ENCODE results near the gene ZNF2.
"Not testable (repeated sequence)": the region's sequence is repeated elsewhere in the genome, so short reads cannot be mapped to it uniquely, and the experiment has no call there.

The ZNF2 gene

DNA sequence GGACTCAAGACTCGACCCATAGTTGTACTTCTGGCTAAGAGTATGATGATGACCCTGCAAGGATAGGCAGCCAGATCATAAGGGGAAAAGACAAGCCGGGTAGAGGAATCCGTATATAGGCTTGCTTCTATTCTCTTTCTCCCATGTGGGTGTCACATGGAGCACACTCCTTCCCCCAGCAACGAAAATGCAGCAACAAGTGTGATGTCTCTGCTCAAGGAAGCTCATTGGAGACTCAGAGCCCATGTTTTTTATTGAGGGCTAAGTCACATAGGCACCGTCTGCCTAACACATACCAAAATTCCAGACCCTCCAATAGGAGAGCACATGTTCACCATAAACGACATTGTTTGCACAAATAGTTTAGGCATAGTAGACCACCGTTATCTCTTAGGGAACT is 6.3 kb downstream of the ZNF2 start:
- TF ChIP-seq, protein P1, sequence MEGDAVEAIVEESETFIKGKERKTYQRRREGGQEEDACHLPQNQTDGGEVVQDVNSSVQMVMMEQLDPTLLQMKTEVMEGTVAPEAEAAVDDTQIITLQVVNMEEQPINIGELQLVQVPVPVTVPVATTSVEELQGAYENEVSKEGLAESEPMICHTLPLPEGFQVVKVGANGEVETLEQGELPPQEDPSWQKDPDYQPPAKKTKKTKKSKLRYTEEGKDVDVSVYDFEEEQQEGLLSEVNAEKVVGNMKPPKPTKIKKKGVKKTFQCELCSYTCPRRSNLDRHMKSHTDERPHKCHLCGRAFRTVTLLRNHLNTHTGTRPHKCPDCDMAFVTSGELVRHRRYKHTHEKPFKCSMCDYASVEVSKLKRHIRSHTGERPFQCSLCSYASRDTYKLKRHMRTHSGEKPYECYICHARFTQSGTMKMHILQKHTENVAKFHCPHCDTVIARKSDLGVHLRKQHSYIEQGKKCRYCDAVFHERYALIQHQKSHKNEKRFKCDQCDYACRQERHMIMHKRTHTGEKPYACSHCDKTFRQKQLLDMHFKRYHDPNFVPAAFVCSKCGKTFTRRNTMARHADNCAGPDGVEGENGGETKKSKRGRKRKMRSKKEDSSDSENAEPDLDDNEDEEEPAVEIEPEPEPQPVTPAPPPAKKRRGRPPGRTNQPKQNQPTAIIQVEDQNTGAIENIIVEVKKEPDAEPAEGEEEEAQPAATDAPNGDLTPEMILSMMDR (IDR thresholded peaks at IDR 0.05; ENCODE audit: insufficient read depth, low read depth, low read length, missing control alignments): no peak
- H3K4me3 ChIP-seq (ENCODE audit: low read length): no peak overlapping the region
- no peak for DNase-seq (ENCODE audit: low read depth)

DNA sequence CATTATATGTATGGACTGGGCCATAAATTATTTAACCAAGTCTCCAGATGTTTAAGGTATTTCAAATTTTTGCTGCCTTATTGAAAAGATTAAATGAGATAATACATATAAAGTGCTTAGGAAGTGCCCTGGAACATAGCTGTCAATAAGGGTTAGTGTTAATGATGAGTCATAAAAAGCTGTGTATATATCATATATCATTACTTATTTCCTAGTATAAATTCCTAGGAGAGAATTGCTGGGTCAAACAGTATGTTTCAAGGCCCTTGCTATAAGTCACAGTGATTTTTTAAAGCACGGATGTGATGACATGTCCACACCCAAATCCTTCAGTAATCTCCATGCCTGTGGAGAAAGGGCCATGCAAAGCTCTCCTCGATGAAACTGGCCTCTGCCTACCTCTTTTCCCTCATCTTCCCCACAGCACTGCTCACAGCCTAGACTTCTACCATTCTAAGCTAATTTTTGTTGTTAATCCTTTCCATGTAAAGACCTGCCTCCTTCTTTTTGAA is 8.5 kb downstream of the ZNF2 start:
- H3K4me3 ChIP-seq (ENCODE audit: low read length): no peak overlapping the region
- TF ChIP-seq, protein P1 (IDR thresholded peaks at IDR 0.05; ENCODE audit: insufficient read depth, low read depth, low read length, missing control alignments): no peak
- DNase-seq (ENCODE audit: low read depth): no peak

DNA sequence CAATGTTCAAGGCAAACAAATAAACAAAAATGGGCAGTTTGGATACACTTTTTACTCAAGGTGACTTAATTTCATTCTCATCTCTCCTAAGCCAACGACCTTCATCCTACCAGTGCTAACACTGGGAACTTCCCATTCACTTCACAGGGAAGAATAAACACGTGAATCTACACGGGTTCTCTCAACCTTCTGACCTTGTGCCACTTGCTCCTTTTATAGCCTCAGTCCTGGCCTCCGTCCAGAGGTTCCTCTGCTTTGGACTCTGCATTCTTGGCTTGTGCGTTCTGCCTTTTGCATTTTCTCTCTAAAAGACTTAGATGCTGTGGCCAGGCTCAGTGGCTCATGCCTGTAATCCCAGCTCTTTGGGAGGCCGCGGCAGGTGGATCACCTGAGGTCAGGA is 13.8 kb downstream of the ZNF2 start:
- TF ChIP-seq, protein P1 (IDR thresholded peaks at IDR 0.05; ENCODE audit: insufficient read depth, low read depth, low read length, missing control alignments): no peak
- no peak overlapping the region for H3K4me3 ChIP-seq (ENCODE audit: low read length)
- DNase-seq (ENCODE audit: low read depth): no peak

DNA sequence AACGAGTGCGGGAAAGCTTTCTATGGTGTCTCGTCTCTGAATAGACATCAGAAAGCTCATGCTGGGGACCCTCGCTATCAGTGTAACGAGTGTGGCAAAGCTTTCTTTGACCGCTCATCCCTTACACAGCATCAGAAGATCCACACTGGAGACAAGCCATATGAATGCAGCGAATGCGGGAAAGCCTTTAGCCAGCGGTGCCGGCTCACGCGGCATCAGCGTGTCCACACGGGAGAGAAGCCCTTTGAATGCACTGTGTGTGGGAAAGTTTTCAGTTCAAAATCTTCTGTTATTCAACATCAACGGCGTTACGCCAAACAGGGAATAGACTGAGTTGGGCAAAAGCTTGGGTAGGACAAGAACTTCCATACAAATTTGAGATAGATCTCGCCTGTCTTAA is 16.2 kb downstream of the ZNF2 start:
- TF ChIP-seq, protein P1 (IDR thresholded peaks at IDR 0.05; ENCODE audit: insufficient read depth, low read depth, low read length, missing control alignments): no peak
- DNase-seq (ENCODE audit: low read depth): no peak
- no peak overlapping the region for H3K4me3 ChIP-seq (ENCODE audit: low read length)

DNA sequence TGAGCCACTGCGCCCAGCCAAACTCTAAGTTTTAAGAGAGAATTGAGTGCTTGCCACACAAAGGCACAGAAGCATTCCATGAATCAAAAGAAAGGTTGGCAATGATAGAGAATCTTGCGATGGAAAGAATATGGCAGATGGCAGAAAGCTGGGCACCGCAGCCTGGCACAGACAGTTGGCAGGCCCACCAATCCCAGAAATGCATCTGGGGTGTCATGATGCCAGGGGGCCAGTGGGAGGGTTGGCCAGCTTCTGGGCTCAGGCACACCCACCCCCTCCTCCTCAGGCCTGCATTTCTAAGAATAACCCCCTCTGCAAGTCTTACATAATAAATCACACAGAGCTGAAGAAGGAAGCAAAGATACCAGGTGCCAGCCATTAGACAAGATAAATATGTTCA is 19.6 kb downstream of the ZNF2 start:
- no peak overlapping the region for H3K4me3 ChIP-seq (ENCODE audit: low read length)
- TF ChIP-seq, protein P1 (IDR thresholded peaks at IDR 0.05; ENCODE audit: insufficient read depth, low read depth, low read length, missing control alignments): no peak
- DNase-seq (ENCODE audit: low read depth): no peak

DNA sequence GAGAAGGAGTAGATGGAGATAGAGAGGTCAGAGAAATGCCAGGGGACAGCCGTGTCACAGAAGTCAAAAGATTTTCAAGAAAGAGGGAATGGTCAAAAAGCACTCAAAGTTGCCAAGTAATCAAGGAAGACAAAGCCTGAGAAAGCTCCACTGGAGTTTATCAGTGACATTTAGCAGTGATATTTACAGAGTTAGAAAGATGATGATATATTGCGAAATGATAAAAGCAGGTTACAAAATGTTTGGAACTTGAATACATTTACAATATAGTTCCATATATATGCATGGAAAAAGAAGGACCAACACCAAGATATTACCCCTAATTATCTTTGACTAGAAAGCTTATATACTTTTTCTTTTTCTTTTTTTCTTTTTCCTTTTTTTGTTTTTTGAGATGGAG is 20.4 kb downstream of the ZNF2 start:
- TF ChIP-seq, protein P1 (IDR thresholded peaks at IDR 0.05; ENCODE audit: insufficient read depth, low read depth, low read length, missing control alignments): no peak
- no peak overlapping the region for H3K4me3 ChIP-seq (ENCODE audit: low read length)
- no peak for DNase-seq (ENCODE audit: low read depth)

DNA sequence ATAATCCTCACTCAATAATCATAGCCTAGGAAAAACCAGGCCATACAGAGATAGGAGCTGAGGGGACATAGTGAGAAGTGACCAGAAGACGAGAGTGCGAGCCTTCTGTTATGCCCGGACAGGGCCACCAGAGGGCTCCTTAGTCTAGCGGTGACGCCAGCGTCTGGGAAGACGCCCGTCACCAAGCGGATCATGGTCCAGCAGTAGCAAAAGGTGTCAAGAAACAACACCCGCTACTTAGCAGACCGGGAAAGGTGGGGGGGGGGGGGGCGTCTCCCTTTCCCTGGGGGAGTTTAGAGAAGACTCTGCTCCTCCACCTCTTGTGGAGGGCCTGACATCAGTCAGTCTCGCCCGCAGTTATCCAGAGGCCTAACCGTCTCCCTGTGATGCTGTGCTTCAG is 27.3 kb downstream of the ZNF2 start:
- H3K4me3 ChIP-seq (ENCODE audit: low read length): not testable (repeated sequence)
- DNase-seq (ENCODE audit: low read depth): peak; percentile 21
- TF ChIP-seq, protein P1 (IDR thresholded peaks at IDR 0.05; ENCODE audit: insufficient read depth, low read depth, low read length, missing control alignments): peak; percentile 57

All from epithelial cell of esophagus (primary cell).